Upper lobe of left lung (tissue), 6 donors: ENCODE results near the gene MLLT3. TPM values are rescaled to one million over a fixed set of nuclear protein-coding genes. Genes with fewer than 3 reads are reported as not detected.

Experiments used
- ATAC-seq, 2 donors: fragments of 200-7000 bp; cut with Tn5 transposase; one replicate each; pipeline ENCODE4 v1.9.1; 2022; ENCODE audit warnings: mild to moderate bottlenecking in 2 of 2, moderate library complexity in 2 of 2; ENCODE audit not compliant: low FRiP score in 2 of 2
- DNase-seq, 2 donors: peaks; one replicate each; pipeline ENCODE4 v3.0.0-alpha.2; 2019 to 2020
- H3K27ac ChIP-seq, 4 donors: fragments of 200-600 bp; sonication (generic); one replicate each; pipeline ENCODE4 v1.5.1; 2016 to 2019
- H3K27me3 ChIP-seq, 4 donors: fragments of 200-600 bp; sonication (generic); one replicate each; pipeline ENCODE4 v1.5.1; 2017 to 2019
- H3K36me3 ChIP-seq, 4 donors: fragments of 200-600 bp; sonication (generic); one replicate each; pipeline ENCODE4 v1.5.1; 2016 to 2019
- H3K4me1 ChIP-seq, 4 donors: fragments of 200-600 bp; sonication (generic); one replicate each; pipeline ENCODE4 v1.5.1; 2018 to 2019
- H3K4me3 ChIP-seq, 4 donors: fragments of 200-600 bp; sonication (generic); one replicate each; pipeline ENCODE4 v1.5.1; 2017 to 2019; ENCODE audit warnings: mild to moderate bottlenecking in 2 of 4, moderate library complexity in 1 of 4
- H3K9me3 ChIP-seq, 4 donors: fragments of 200-600 bp; sonication (generic); one replicate each; pipeline ENCODE4 v1.5.1; 2018 to 2019
- EP300 ChIP-seq, 4 donors: sonication (generic); formaldehyde crosslinking; IDR thresholded peaks; one replicate each; pipeline ENCODE4 v1.5.1; 2017; ENCODE audit warnings: antibody characterized with exemption in 4 of 4, control low read depth in 2 of 4
- POLR2A ChIP-seq, 4 donors: fragments of 450-650 bp; IDR thresholded peaks; one replicate each; pipeline ENCODE4 v1.5.1; 2016 to 2017; ENCODE audit warnings: antibody characterized with exemption in 4 of 4, mild to moderate bottlenecking in 2 of 4
- POLR2AphosphoS5 ChIP-seq, 2 donors: sonication (generic); formaldehyde crosslinking; IDR thresholded peaks; one replicate each; pipeline ENCODE4 v1.5.1; 2017; ENCODE audit warnings: antibody characterized with exemption in 2 of 2
- WGBS, 2 donors: methylation state at CpG; one replicate each; pipeline ENCODE4 v1.1.5; 2017 to 2018; 5-methylcytosine and 5-hydroxymethylcytosine counted together
- total RNA-seq, 6 donors: library from RNA; depleted of rRNA in 4 of 6; stranded (reverse); fragments of >200 nt in 4 of 6; gene quantifications; one replicate each; pipeline versions ENCODE4 v1.1.0 to v1.2.1, GENCODE V29; 2016 to 2021
- TF ChIP-seq, protein P1 (sequence below), 6 experiments: fragments of 450-650 bp in 4 of 6; fragments of 200-600 bp in 2 of 6; sonication (generic) in 2 of 6; IDR thresholded peaks; one replicate each; pipeline ENCODE4 v1.5.1; 2016 to 2019; ENCODE audit warnings: antibody characterized with exemption in 6 of 6
- donor health status: DM: no; HTN: no; CAD: no; lungs with moderate emphysema.
- donor health status: DM: no; HTN: yes; CAD: no; lungs with severe emphysema.

Gene MLLT3
- total RNA-seq, 6 donors from 2014 or later, result 13.8 to 30.4 (median 20.9) TPM

DNA sequence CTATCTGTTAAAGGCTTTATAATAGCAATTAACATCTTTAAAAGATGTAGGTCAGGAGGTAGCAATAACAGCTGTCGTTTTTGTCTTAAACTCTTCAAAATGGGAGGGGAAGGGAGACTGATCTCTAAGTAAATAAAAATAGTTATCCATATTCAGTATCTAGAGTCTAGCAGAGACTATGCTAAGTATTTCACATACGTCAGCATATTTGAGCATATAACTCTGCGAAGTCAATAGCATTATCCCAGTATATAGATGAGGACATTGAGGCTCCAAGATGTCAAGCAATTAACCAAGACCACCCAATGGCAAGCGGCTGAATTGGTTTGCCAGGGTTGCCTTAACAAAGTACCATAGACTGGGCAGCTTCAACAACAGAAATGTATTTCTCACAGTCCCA lies 316.8 kb downstream of the MLLT3 start:
- TF ChIP-seq, protein P1, sequence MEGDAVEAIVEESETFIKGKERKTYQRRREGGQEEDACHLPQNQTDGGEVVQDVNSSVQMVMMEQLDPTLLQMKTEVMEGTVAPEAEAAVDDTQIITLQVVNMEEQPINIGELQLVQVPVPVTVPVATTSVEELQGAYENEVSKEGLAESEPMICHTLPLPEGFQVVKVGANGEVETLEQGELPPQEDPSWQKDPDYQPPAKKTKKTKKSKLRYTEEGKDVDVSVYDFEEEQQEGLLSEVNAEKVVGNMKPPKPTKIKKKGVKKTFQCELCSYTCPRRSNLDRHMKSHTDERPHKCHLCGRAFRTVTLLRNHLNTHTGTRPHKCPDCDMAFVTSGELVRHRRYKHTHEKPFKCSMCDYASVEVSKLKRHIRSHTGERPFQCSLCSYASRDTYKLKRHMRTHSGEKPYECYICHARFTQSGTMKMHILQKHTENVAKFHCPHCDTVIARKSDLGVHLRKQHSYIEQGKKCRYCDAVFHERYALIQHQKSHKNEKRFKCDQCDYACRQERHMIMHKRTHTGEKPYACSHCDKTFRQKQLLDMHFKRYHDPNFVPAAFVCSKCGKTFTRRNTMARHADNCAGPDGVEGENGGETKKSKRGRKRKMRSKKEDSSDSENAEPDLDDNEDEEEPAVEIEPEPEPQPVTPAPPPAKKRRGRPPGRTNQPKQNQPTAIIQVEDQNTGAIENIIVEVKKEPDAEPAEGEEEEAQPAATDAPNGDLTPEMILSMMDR (IDR thresholded peaks at IDR 0.05), result no peak
- TF ChIP-seq POLR2A (IDR thresholded peaks at IDR 0.05), result no peak
- Histone ChIP-seq H3K4me3 (no peak overlapping the region), H3K27me3 (no peaks in the 10 kb centered on the region), H3K36me3 (no peaks in the 10 kb centered on the region), H3K9me3 (no peaks in the 10 kb centered on the region), H3K4me1 (peaks cover 0 to 4% (median 0%) of the 10 kb centered on the region in 4 donors), H3K27ac (no peak overlapping the region)
- DNase-seq, result no peak
- ATAC-seq, result no peak
- WGBS, 2 donors, result 95 to 97% methylated on average over 4 of the region's 4 CpGs

DNA sequence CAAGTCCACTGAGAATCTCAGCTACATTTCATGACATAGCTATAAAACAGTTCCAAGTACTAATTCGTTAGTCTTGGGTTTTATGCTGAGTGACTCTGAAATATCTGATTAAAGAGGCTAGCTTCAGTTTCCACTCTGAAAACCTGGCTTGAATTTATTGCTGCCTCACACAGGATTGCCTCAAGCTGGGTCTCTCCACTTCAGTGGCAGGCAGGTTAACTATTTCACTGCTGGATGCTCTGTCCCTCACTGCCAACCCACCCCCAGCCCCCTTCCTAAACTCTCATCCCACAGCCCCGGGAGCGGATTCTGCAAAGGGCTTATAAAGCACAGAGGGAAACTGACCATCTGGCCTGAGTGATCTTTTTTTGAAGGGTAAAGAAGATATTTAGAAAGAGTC lies 318.3 kb downstream of the MLLT3 start:
- no peak for TF ChIP-seq POLR2AphosphoS5 (IDR thresholded peaks at IDR 0.05)
- Histone ChIP-seq H3K4me1 (peaks cover 0 to 4% (median 0%) of the 10 kb centered on the region in 4 donors), H3K4me3 (no peak overlapping the region), H3K9me3 (no peaks in the 10 kb centered on the region), H3K36me3 (no peaks in the 10 kb centered on the region), H3K27ac (no peak overlapping the region), H3K27me3 (no peaks in the 10 kb centered on the region)
- 47 to 74% methylated on average over 3 of the region's 3 CpGs for WGBS, 2 donors
- DNase-seq (no peak), ATAC-seq (no peak)

DNA sequence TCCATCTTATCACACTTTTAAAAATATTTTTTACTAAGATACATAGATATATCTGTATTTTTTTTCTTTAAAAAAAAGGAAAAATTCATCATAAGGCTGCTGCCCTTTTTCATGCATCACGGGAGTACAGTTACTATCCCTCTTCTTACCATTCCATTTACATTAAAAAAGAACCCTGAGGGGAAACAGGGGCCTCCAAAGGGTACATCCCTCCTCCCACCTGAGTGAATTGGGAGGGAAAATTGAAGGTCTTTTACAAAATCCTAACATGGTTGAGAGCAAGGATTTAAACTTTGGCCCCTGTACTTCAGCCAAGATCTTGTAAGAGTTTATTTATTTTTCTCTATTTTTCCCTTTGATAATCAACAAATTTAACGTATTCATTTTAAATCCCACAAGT lies 319.2 kb downstream of the MLLT3 start:
- DNase-seq, result no peak
- Histone ChIP-seq H3K9me3 (no peaks in the 10 kb centered on the region), H3K36me3 (no peaks in the 10 kb centered on the region), H3K27me3 (no peaks in the 10 kb centered on the region), H3K4me3 (no peak overlapping the region), H3K27ac (no peak overlapping the region), H3K4me1 (peaks cover 0 to 4% (median 0%) of the 10 kb centered on the region in 4 donors)
- 73 to 91% methylated on average over 2 of the region's 2 CpGs for WGBS, 2 donors
- ATAC-seq, result no peak
- TF ChIP-seq, protein P1 (IDR thresholded peaks at IDR 0.05), result no peak
- TF ChIP-seq POLR2AphosphoS5 (IDR thresholded peaks at IDR 0.05) (no peak), POLR2A (IDR thresholded peaks at IDR 0.05) (no peak), EP300 (IDR thresholded peaks at IDR 0.05) (no peak)

DNA sequence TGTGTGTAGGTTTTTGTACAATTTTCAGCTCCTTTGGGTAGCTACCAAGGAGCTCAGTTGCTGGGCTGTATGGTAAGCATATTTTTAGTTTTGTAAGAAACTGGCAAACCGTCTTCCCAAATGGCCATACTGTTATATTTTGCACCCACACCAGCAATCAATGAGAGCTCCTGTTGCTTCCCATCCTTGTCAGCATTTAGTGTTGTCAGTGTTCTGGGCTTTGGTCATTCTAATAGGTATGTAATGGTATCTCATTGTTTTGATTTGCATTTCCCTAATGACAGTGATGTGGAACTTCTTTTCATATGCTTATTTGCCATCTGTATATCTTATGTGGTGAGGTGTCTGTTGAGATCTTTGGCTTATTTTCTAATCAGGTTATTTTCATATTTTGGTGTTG lies 320.1 kb downstream of the MLLT3 start:
- TF ChIP-seq POLR2AphosphoS5 (IDR thresholded peaks at IDR 0.05), result no peak
- no peak for TF ChIP-seq EP300 (IDR thresholded peaks at IDR 0.05)
- TF ChIP-seq POLR2A (IDR thresholded peaks at IDR 0.05), result no peak
- TF ChIP-seq, protein P1 (IDR thresholded peaks at IDR 0.05), result no peak
- WGBS, 2 donors, result 96 to 100% methylated on average over 1 of the region's 1 CpG

DNA sequence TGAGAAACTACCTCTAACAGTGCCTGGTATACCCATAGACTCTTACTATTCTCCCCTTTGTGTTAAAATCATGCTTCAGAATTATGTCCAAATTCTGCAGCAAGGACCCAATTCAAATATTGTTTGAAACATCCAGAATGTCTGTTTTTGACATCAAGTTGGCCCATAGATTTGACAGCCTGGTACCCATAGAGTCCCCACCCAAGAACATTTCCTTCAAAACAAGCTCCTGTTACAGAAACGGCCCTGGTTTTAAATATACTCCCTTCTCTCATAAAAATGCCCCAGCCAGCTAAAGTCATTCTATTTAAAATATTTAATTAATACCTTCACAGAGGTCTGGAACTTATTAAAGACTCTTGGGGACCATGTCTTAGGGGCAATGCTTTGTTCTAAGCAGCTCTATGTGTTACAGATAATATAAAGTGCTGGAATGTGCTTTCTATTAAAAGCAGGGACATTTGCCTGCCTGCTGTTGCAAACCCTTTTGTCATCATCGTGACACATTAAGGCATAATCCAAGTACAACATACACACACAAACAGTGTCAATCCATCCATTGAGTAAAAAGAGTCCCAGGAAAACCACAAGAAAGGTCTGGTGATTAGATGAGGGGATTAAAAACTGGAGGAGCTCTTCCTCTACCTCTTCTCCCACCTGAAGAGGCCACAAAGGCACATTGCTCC lies 321.7 kb downstream of the MLLT3 start:
- ATAC-seq (no peak), DNase-seq (no peak)
- no peaks in the 10 kb centered on the region for H3K4me1 ChIP-seq
- no peaks in the 10 kb centered on the region for H3K9me3 ChIP-seq
- no peaks in the 10 kb centered on the region for H3K27me3 ChIP-seq
- 60 to 69% methylated on average over 2 of the region's 2 CpGs for WGBS, 2 donors
- H3K36me3 ChIP-seq, result no peaks in the 10 kb centered on the region
- TF ChIP-seq, protein P1 (IDR thresholded peaks at IDR 0.05), result no peak
- TF ChIP-seq POLR2AphosphoS5 (IDR thresholded peaks at IDR 0.05) (no peak), EP300 (IDR thresholded peaks at IDR 0.05) (no peak), POLR2A (IDR thresholded peaks at IDR 0.05) (no peak)
- H3K4me3 ChIP-seq, result no peak overlapping the region
- no peak overlapping the region for H3K27ac ChIP-seq

More for the DNA sequence above, 320.1 kb downstream of the MLLT3 start:
- Histone ChIP-seq H3K4me3 (no peak overlapping the region), H3K27me3 (no peaks in the 10 kb centered on the region), H3K9me3 (no peaks in the 10 kb centered on the region), H3K4me1 (no peaks in the 10 kb centered on the region), H3K36me3 (no peaks in the 10 kb centered on the region), H3K27ac (no peak overlapping the region)
- DNase-seq, result no peak
- no peak for ATAC-seq
